ENCODE results near the gene PARVB. TPM values are rescaled to one million over a fixed set of nuclear protein-coding genes. Genes with fewer than 3 reads are reported as not detected.

The PARVB gene
- total and polyA plus RNA-seq, 11 donors: 54.9 to 172 (median 95.8) TPM

- intact Hi-C loops (cut with DNase I): no loop called here
- peaks cover 0 to 30% (median 12%) of the 10 kb centered on the region in 9 donors for H3K27me3 ChIP-seq
Measured at GRCh38 chr22:44186121-44186510, 162.0 kb downstream of the PARVB start.

GRCh38 chr22:44186737-44187136 is 162.6 kb downstream of the PARVB start:
- Histone ChIP-seq H3K9me3 (no peaks in the 10 kb centered on the region), H3K27me3 (peaks cover 0 to 26% (median 12%) of the 10 kb centered on the region in 9 donors), H3K36me3 (peaks cover 0 to 22% (median 0%) of the 10 kb centered on the region in 9 donors), H3K4me1 (peaks cover 0 to 5% (median 0%) of the 10 kb centered on the region in 12 donors), H3K27ac (no peak overlapping the region), H3K4me3 (no peak overlapping the region)
- TF ChIP-seq, protein P1, sequence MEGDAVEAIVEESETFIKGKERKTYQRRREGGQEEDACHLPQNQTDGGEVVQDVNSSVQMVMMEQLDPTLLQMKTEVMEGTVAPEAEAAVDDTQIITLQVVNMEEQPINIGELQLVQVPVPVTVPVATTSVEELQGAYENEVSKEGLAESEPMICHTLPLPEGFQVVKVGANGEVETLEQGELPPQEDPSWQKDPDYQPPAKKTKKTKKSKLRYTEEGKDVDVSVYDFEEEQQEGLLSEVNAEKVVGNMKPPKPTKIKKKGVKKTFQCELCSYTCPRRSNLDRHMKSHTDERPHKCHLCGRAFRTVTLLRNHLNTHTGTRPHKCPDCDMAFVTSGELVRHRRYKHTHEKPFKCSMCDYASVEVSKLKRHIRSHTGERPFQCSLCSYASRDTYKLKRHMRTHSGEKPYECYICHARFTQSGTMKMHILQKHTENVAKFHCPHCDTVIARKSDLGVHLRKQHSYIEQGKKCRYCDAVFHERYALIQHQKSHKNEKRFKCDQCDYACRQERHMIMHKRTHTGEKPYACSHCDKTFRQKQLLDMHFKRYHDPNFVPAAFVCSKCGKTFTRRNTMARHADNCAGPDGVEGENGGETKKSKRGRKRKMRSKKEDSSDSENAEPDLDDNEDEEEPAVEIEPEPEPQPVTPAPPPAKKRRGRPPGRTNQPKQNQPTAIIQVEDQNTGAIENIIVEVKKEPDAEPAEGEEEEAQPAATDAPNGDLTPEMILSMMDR (IDR thresholded peaks at IDR 0.05): no peak
- WGBS, 4 donors: 87 to 93% (median 88%) methylated on average over 3 to 4 of the region's 4 CpGs
- intact Hi-C loops (cut with DNase I): no loop called here
- DNase-seq (no peak), ATAC-seq (no peak)

More at GRCh38 chr22:44186121-44186510, 162.0 kb downstream of the PARVB start:
- TF ChIP-seq, protein P1 (IDR thresholded peaks at IDR 0.05): no peak
- TF ChIP-seq POLR2A (IDR thresholded peaks at IDR 0.05): no peak
- DNase-seq (no peak), ATAC-seq (no peak)
- Histone ChIP-seq H3K9me3 (no peaks in the 10 kb centered on the region), H3K4me3 (no peak overlapping the region), H3K4me1 (peaks cover 0 to 5% (median 0%) of the 10 kb centered on the region in 12 donors), H3K36me3 (peaks cover 0 to 22% (median 0%) of the 10 kb centered on the region in 9 donors), H3K27ac (no peak overlapping the region)
- 77 to 88% (median 80%) methylated on average over 6 to 8 of the region's 8 CpGs for WGBS, 4 donors

- 93 to 95% (median 94%) methylated on average over 12 of the region's 12 CpGs for WGBS, 4 donors
- no peak overlapping the region for H3K27ac ChIP-seq
- DNase-seq (no peak), ATAC-seq (no peak)
- TF ChIP-seq, protein P1 (IDR thresholded peaks at IDR 0.05): no peak
- no peak for TF ChIP-seq POLR2A (IDR thresholded peaks at IDR 0.05)
- intact Hi-C loops (cut with DNase I): no loop called here
- H3K9me3 ChIP-seq: no peaks in the 10 kb centered on the region
- peaks cover 0 to 22% (median 0%) of the 10 kb centered on the region in 9 donors for H3K36me3 ChIP-seq
- peaks cover 0 to 5% (median 0%) of the 10 kb centered on the region in 12 donors for H3K4me1 ChIP-seq
- peaks cover 0 to 16% (median 9%) of the 10 kb centered on the region in 9 donors for H3K27me3 ChIP-seq
- no peak overlapping the region for H3K4me3 ChIP-seq
Measured at GRCh38 chr22:44187652-44188230, 163.6 kb downstream of the PARVB start.

DNA sequence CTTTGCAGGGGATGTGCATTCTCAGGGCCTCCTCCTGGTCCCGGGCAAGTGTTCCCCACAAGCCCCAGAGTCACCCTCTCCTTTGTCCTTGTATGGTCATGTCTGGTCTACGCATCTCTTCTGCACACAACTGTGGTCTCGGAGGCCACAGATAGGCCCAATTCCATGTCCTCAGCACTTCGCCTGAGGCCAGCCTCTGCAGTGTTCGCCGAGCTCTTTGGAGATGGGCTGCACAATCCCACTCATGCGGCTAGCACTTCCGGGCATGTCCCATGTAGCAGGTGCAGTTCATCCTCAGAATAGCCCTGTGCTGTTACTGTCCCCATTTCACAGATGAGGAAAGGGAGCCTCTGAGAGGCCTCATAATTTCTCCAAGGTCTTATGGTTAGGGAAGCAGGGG is 164.2 kb downstream of the PARVB start:
- intact Hi-C loops (cut with DNase I): no loop called here
- Histone ChIP-seq H3K27ac (no peak overlapping the region), H3K9me3 (no peaks in the 10 kb centered on the region), H3K4me3 (no peak overlapping the region), H3K4me1 (peaks cover 0 to 2% (median 0%) of the 10 kb centered on the region in 12 donors), H3K36me3 (peaks cover 0 to 22% (median 0%) of the 10 kb centered on the region in 9 donors), H3K27me3 (peaks cover 0 to 10% (median 5%) of the 10 kb centered on the region in 9 donors)
- DNase-seq (no peak), ATAC-seq (no peak)
- WGBS, 4 donors: 91 to 97% (median 93%) methylated on average over 8 of the region's 8 CpGs
- TF ChIP-seq, protein P1 (IDR thresholded peaks at IDR 0.05): no peak
- no peak for TF ChIP-seq POLR2A (IDR thresholded peaks at IDR 0.05)
